HCT116 (cell line): Measurements from ENCODE around the gene RPP25. TPM values are rescaled to one million over a fixed set of nuclear protein-coding genes. Genes with fewer than 3 reads are reported as not detected.

ENCODE experiments used
- ATAC-seq: fragments of 200-7000 bp; cut with Tn5 transposase; 2 replicates; pipeline ENCODE4 v1.9.1; 2020; ENCODE audit warnings: mild to moderate bottlenecking, moderate library complexity
- BruUV-seq: library from RNA; stranded (reverse); fragments of 400-500 nt; replicated peaks from 2 replicates; lab custom pipeline; 2021; lab: Mats Ljungman, UMichigan
- CTCF ChIA-PET: fragments of 300-600 bp; sonication (Branson Sonifier 250); formaldehyde crosslinking; loops from one replicate; lab custom pipeline; 2021; ENCODE audit warnings: antibody characterized with exemption; lab: Charles Lee
- POLR2A ChIA-PET: fragments of 300-600, 350-600 bp; sonication (Branson Sonifier 250); formaldehyde crosslinking; loops from one replicate; lab custom pipeline; 2021; ENCODE audit warnings: antibody characterized with exemption; lab: Charles Lee
- RAD21 ChIA-PET, 2 experiments: fragments of 300-600 bp; sonication (Branson Sonifier 250); formaldehyde crosslinking; loops; one replicate each; lab custom pipeline; 2023; ENCODE audit warnings: low total read pairs in 2 of 2; ENCODE audit not compliant: uncharacterized antibody in 2 of 2, unreplicated experiment in 2 of 2, low non-redundant PET in 1 of 2; lab: Charles Lee
- DNase-seq: peaks from one replicate; pipeline ENCODE4 v3.0.0-alpha.2; 2010; ENCODE audit warnings: low read depth, low spot score
- H2AFZ ChIP-seq: fragments of 200-600 bp; shearing (Covaris generic), sonication (generic); 2 replicates; pipeline ENCODE4 v1.6.1; 2017; ENCODE audit warnings: low read depth, mixed run types, mixed read lengths, antibody characterized with exemption, low read length; ENCODE audit not compliant: poor library complexity, severe bottlenecking
- H3K27ac ChIP-seq: 2 replicates; pipeline ENCODE4 v1.5.1; 2012; ENCODE audit warnings: low read depth, low read length
- H3K27me3 ChIP-seq: fragments of 200-600 bp; sonication (generic); 2 replicates; pipeline ENCODE4 v1.6.1; 2016; ENCODE audit warnings: mixed run types, low read length, mixed read lengths; ENCODE audit not compliant: insufficient read depth
- H3K36me3 ChIP-seq, 2 experiments: fragments of 200-500 bp in 1 of 2; fragments of 200-600 bp in 1 of 2; sonication (Bioruptor generic) in 1 of 2; sonication (generic) in 1 of 2; 2 replicates each; pipeline versions ENCODE4 v1.5.1 to v1.6.1; 2014 to 2016; ENCODE audit warnings: low read length in 2 of 2, inconsistent platforms in 1 of 2, mixed read lengths in 1 of 2, mixed run types in 1 of 2; ENCODE audit not compliant: insufficient read depth in 2 of 2, control insufficient read depth in 1 of 2
- H3K4me1 ChIP-seq, 2 experiments: fragments of 200-600 bp in 1 of 2; sonication (generic) in 1 of 2; 2 replicates each; pipeline versions ENCODE4 v1.5.1 to v1.6.1; 2012 to 2017; ENCODE audit warnings: low read length in 2 of 2, inconsistent platforms in 1 of 2, mild to moderate bottlenecking in 1 of 2, mixed read lengths in 1 of 2, mixed run types in 1 of 2, moderate library complexity in 1 of 2; ENCODE audit not compliant: insufficient read depth in 2 of 2, control insufficient read depth in 1 of 2
- H3K4me2 ChIP-seq: fragments of 200-600 bp; sonication (generic); 2 replicates; pipeline ENCODE4 v1.6.1; 2017; ENCODE audit warnings: mixed run types, low read length, mixed read lengths
- H3K4me3 ChIP-seq, 2 experiments: fragments of 200-600 bp in 1 of 2; sonication (generic) in 1 of 2; replicated peaks in 1 of 2; 2 replicates each; pipeline ENCODE4 v1.5.1; 2011 to 2016; ENCODE audit warnings: low read length in 2 of 2, control low read depth in 1 of 2, low read depth in 1 of 2, mild to moderate bottlenecking in 1 of 2, mixed read lengths in 1 of 2, mixed run types in 1 of 2
- H3K79me2 ChIP-seq: fragments of 200-600 bp; sonication (generic); 2 replicates; pipeline ENCODE4 v1.6.1; 2017; ENCODE audit warnings: mild to moderate bottlenecking, mixed run types, low read length, moderate library complexity, mixed read lengths; ENCODE audit not compliant: insufficient read depth
- H3K9ac ChIP-seq: fragments of 200-600 bp; sonication (generic); 2 replicates; pipeline ENCODE4 v1.6.1; 2016; ENCODE audit warnings: low read length, mixed read lengths
- H3K9me2 ChIP-seq: fragments of 200-600 bp; sonication (generic), shearing (Covaris generic); 2 replicates; pipeline ENCODE4 v1.6.1; 2017; ENCODE audit warnings: mixed run types, mild to moderate bottlenecking, moderate library complexity; ENCODE audit not compliant: insufficient read depth
- H3K9me3 ChIP-seq, 2 experiments: fragments of 200-500 bp in 1 of 2; fragments of 200-600 bp in 1 of 2; sonication (Bioruptor generic) in 1 of 2; sonication (generic) in 1 of 2; 2 replicates each; pipeline ENCODE4 v1.6.1; 2014 to 2017; ENCODE audit warnings: low read length in 2 of 2, mixed read lengths in 2 of 2, inconsistent platforms in 1 of 2, low read depth in 1 of 2, mild to moderate bottlenecking in 1 of 2, mixed run types in 1 of 2, moderate library complexity in 1 of 2; ENCODE audit not compliant: control insufficient read depth in 1 of 2, insufficient read depth in 1 of 2
- H4K20me1 ChIP-seq: fragments of 200-600 bp; sonication (generic), shearing (Covaris generic); 2 replicates; pipeline ENCODE4 v1.6.1; 2017; ENCODE audit warnings: mixed run types, mild to moderate bottlenecking, moderate library complexity; ENCODE audit not compliant: insufficient read depth
- ATF3 ChIP-seq: IDR thresholded peaks from 2 replicates; pipeline ENCODE4 v1.6.1; 2012
- CEBPB ChIP-seq: IDR thresholded peaks from 2 replicates; pipeline ENCODE4 v1.6.1; 2012; ENCODE audit warnings: low read depth
- CTCF ChIP-seq, 3 experiments: fragments of 200-600 bp in 1 of 3; sonication (generic) in 1 of 3; IDR thresholded peaks in 2 of 3; conservative IDR thresholded peaks in 1 of 3; 2 replicates each; pipeline ENCODE4 v1.5.1; 2012 to 2017; ENCODE audit warnings: low read depth in 2 of 3, low read length in 2 of 3, antibody characterized with exemption in 1 of 3, borderline replicate concordance in 1 of 3, control low read depth in 1 of 3, mild to moderate bottlenecking in 1 of 3, mixed read lengths in 1 of 3, mixed run types in 1 of 3, moderate library complexity in 1 of 3; ENCODE audit not compliant: insufficient read depth in 1 of 3
- ELF1 ChIP-seq: IDR thresholded peaks from 2 replicates; pipeline ENCODE4 v1.6.1; 2012; ENCODE audit warnings: low read depth, borderline replicate concordance
- EZH2 ChIP-seq: fragments of 200-600 bp; sonication (generic); IDR thresholded peaks from 2 replicates; pipeline ENCODE4 v1.6.1; 2017; ENCODE audit warnings: antibody characterized with exemption, mixed run types
- EZH2phosphoT487 ChIP-seq: fragments of 200-600 bp; IDR thresholded peaks from 2 replicates; pipeline ENCODE4 v1.6.1; 2018; ENCODE audit warnings: antibody characterized with exemption, borderline replicate concordance
- FOSL1 ChIP-seq: IDR thresholded peaks from 2 replicates; pipeline ENCODE4 v1.6.1; 2012; ENCODE audit warnings: low read depth
- MAX ChIP-seq: IDR thresholded peaks from 2 replicates; pipeline ENCODE4 v1.6.1; 2012
- POLR2A ChIP-seq: IDR thresholded peaks from 2 replicates; pipeline ENCODE4 v1.7.0; 2011; ENCODE audit warnings: borderline replicate concordance; ENCODE audit not compliant: insufficient read depth, insufficient read length; ENCODE audit errors: extremely low read depth
- POLR2AphosphoS5 ChIP-seq: IDR thresholded peaks from 2 replicates; pipeline ENCODE4 v1.6.1; 2011; ENCODE audit warnings: mild to moderate bottlenecking, low read depth, low read length, moderate library complexity
- RAD21 ChIP-seq: IDR thresholded peaks from 2 replicates; pipeline ENCODE4 v1.6.1; 2012; ENCODE audit warnings: low read depth, mild to moderate bottlenecking
- REST ChIP-seq: IDR thresholded peaks from 2 replicates; pipeline ENCODE4 v1.6.1; 2012; ENCODE audit warnings: low read depth
- SIN3A ChIP-seq: IDR thresholded peaks from 2 replicates; pipeline ENCODE4 v1.6.1; 2012; ENCODE audit warnings: low read depth
- SP1 ChIP-seq: IDR thresholded peaks from 2 replicates; pipeline ENCODE4 v1.6.1; 2012; ENCODE audit warnings: low read depth
- YY1 ChIP-seq: IDR thresholded peaks from 2 replicates; pipeline ENCODE4 v1.6.1; 2011; ENCODE audit warnings: low read length, low read depth, moderate library complexity, mild to moderate bottlenecking; ENCODE audit not compliant: insufficient replicate concordance; ENCODE audit errors: extremely low read depth
- ZBTB33 ChIP-seq: IDR thresholded peaks from 2 replicates; pipeline ENCODE4 v1.6.1; 2011; ENCODE audit warnings: mild to moderate bottlenecking, low read length, moderate library complexity; ENCODE audit not compliant: insufficient replicate concordance; ENCODE audit errors: extremely low read depth
- ZFX ChIP-seq: fragments of 450-650 bp; IDR thresholded peaks from 2 replicates; pipeline ENCODE4 v1.6.1; 2017
- ZNF274 ChIP-seq: fragments of 200-500 bp; sonication (Bioruptor generic); IDR thresholded peaks from 2 replicates; pipeline ENCODE4 v1.6.1; 2014; ENCODE audit warnings: mild to moderate bottlenecking, low read depth, low read length, inconsistent platforms
- intact Hi-C: fragments of 100-400 bp; cut with micrococcal nuclease; formaldehyde crosslinking; loops from 2 replicates; pipeline ENCODE4 v1.10.0; 2022
- total RNA-seq: library from RNA; stranded (reverse); gene quantifications from one replicate; pipeline ENCODE4 v1.2.1, GENCODE V29; 2021; ENCODE audit not compliant: unreplicated experiment

Gene RPP25
- total RNA-seq, 1 experiment from 2014 or later, result 5.9 TPM

GRCh38 chr15:74955796-74956647 lies 550 bp downstream of the RPP25 start:
- ATAC-seq (no peak), DNase-seq (no peak)
- H3K9me2 ChIP-seq, result no peaks in the 10 kb centered on the region
- RAD21 ChIA-PET, result interaction anchor here in 1 of 2 experiments (1.2 kb wide), 1 partner anchor 32 kb away, joined by 3 read pairs; no protein-coding TSS in a partner anchor
- H3K9me3 ChIP-seq, result no peaks in the 10 kb centered on the region
- intact Hi-C loops, result no loop called here
- peaks cover 38 to 79% of the 10 kb centered on the region in 2 experiments for H3K4me1 ChIP-seq
- no peaks in the 10 kb centered on the region for H3K36me3 ChIP-seq
- peak overlapping the region; percentile 100 for H3K4me2 ChIP-seq
- peak overlapping the region; percentile 89 for H3K9ac ChIP-seq
- H3K79me2 ChIP-seq, result no peaks in the 10 kb centered on the region; the same call in 1 of the 2 replicates
- peak overlapping the region; percentile 98 for H3K27ac ChIP-seq
- H3K4me3 ChIP-seq, result peak overlapping the region; percentile 62 to 82
- POLR2A ChIA-PET, result interaction anchor here (1.0 to 1.3 kb wide), 3 partner anchors 30 to 496 kb away, joined by 3 to 4 read pairs (median 3); partner anchors contain the start of gene SCAMP5
- no TSS peak for BruUV-seq
- H2AFZ ChIP-seq, result no peak overlapping the region
- no peaks in the 10 kb centered on the region for H3K27me3 ChIP-seq
- CTCF ChIA-PET, result interaction anchor here (0.7 to 1.9 kb wide), 4 partner anchors 32 to 245 kb away, joined by 3 to 6 read pairs (median 6); partner anchors contain the start of gene C15orf39
- no peaks in the 10 kb centered on the region for H4K20me1 ChIP-seq
- TF ChIP-seq MAX (no peak), YY1 (no peak), POLR2A (no peak), SIN3A (no peak), ATF3 (no peak), POLR2AphosphoS5 (no peak), EZH2 (no peak), ELF1 (no peak), CTCF (IDR thresholded peaks at IDR 0.05 in 2 of 3, conservative IDR thresholded peaks at IDR 0.05 in 1 of 3; ENCODE audit: borderline replicate concordance in 1 of 3, insufficient read depth in 1 of 3, low read depth in 2 of 3, low read length in 2 of 3) (no peak), ZFX (no peak), RAD21 (no peak), EZH2phosphoT487 (no peak), SP1 (no peak), REST (no peak), CEBPB (no peak), ZNF274 (no peak), FOSL1 (no peak), ZBTB33 (no peak)
